Measurements from ENCODE around the gene TUBG2. TPM values are rescaled to one million over a fixed set of nuclear protein-coding genes. Genes with fewer than 3 reads are reported as not detected.

TUBG2 gene
- total RNA-seq, 3 donors from 2014 or later: 19.2 to 27.9 (median 26.1) TPM

DNA sequence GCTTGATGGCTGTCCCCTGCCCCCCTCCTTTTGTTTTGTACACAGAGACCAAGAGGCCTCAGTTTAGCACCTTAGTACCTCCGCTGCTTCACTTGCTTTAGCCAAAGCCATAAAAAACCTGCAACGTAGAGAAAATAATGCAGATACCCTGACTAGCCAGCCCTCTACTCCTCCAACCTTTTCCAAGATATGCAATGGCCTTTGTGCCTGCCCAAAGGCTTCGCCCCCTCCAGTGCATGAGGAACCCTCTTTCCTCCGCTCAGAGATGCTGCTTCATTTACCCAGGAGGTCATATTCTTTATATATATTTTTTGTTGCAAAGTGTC is 40.3 kb downstream of the TUBG2 start:
- intact Hi-C loops (cut with DNase I; ENCODE audit: low total_unique reads): no loop called here
- peaks cover under 1% of the 10 kb centered on the region for H3K36me3 ChIP-seq
- no peak for TF ChIP-seq POLR2AphosphoS5 (IDR thresholded peaks at IDR 0.05)
- TF ChIP-seq, protein P1, sequence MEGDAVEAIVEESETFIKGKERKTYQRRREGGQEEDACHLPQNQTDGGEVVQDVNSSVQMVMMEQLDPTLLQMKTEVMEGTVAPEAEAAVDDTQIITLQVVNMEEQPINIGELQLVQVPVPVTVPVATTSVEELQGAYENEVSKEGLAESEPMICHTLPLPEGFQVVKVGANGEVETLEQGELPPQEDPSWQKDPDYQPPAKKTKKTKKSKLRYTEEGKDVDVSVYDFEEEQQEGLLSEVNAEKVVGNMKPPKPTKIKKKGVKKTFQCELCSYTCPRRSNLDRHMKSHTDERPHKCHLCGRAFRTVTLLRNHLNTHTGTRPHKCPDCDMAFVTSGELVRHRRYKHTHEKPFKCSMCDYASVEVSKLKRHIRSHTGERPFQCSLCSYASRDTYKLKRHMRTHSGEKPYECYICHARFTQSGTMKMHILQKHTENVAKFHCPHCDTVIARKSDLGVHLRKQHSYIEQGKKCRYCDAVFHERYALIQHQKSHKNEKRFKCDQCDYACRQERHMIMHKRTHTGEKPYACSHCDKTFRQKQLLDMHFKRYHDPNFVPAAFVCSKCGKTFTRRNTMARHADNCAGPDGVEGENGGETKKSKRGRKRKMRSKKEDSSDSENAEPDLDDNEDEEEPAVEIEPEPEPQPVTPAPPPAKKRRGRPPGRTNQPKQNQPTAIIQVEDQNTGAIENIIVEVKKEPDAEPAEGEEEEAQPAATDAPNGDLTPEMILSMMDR (IDR thresholded peaks at IDR 0.05): no peak
- no peak for TF ChIP-seq POLR2A (IDR thresholded peaks at IDR 0.05)

DNA sequence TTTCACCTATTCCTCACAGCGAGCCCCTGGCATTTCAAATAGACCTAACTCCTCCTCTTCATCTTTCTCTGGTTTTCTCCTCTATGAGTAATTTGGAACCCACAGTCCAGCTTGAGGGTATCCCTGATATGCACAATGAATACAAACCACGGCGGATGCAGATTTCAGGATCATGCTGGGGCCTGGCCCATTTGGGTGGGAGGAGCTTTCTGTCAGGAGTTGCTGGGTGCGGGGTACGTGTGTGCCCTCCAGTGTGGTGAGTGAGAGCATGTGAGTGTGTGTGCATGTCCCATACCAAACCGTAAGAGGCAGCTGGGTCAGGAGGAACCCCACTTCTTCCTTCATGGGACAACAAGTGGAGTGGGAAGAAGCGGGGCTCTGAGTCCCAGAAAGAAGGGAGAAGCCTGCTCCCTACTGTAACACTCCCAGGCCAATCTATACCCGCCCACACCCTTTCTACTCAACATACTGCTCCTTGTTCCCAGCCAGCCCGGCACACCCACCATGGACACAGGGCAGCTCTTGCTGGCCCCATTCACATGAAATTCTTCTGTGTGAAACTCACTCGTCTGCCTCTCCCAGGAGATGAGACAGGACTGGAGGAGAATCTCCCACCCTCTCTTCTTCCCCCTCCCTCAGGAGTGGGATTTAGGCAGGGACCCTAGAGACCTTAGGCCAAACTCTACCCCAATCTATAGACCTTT is 41.7 kb downstream of the TUBG2 start:
- Histone ChIP-seq H3K9me3 (no peaks in the 10 kb centered on the region), H3K4me1 (no peaks in the 10 kb centered on the region), H3K27me3 (no peaks in the 10 kb centered on the region), H3K27ac (peak overlapping the region in 1 of 2 donors; percentile 19), H3K36me3 (peaks cover 9% of the 10 kb centered on the region), H3K4me3 (no peak overlapping the region)
- intact Hi-C loops (cut with DNase I; ENCODE audit: low total_unique reads): no loop called here
- TF ChIP-seq, protein P1 (IDR thresholded peaks at IDR 0.05): no peak
- no peak for TF ChIP-seq POLR2A (IDR thresholded peaks at IDR 0.05)
- TF ChIP-seq POLR2AphosphoS5 (IDR thresholded peaks at IDR 0.05): no peak
- DNase-seq (ENCODE audit: low spot score in 2 of 2): no peak

More for the DNA sequence above, 40.3 kb downstream of the TUBG2 start:
- Histone ChIP-seq H3K27ac (peak overlapping the region in 1 of 2 donors; percentile 6), H3K4me3 (no peak overlapping the region), H3K9me3 (no peaks in the 10 kb centered on the region), H3K4me1 (no peaks in the 10 kb centered on the region), H3K27me3 (no peaks in the 10 kb centered on the region)
- DNase-seq (ENCODE audit: low spot score in 2 of 2): no peak

DNA sequence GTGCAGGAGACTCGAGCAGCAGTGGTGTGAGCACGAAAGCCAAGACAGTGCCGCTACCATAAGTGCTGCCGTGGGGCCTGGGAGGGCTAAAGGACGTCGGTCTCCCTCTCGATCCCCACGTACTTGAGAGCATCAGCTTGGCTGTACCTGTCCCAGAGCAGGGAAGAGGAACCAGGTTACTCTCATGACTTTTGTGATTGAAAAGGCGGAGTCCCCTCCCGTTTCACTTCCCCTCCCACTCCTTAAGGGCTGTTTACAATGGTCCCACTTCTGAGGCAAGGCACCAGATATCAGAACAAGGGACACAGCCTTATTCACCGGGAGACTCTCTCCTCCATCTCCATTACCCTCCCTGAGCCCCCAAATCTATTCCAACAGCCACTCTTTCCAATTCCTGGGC is 43.4 kb downstream of the TUBG2 start:
- Histone ChIP-seq H3K4me3 (no peak overlapping the region), H3K27me3 (no peaks in the 10 kb centered on the region), H3K9me3 (no peaks in the 10 kb centered on the region), H3K36me3 (peaks cover 9% of the 10 kb centered on the region), H3K4me1 (no peaks in the 10 kb centered on the region), H3K27ac (no peak overlapping the region)
- intact Hi-C loops (cut with DNase I; ENCODE audit: low total_unique reads): no loop called here
- DNase-seq (ENCODE audit: low spot score in 2 of 2): no peak
- TF ChIP-seq, protein P1 (IDR thresholded peaks at IDR 0.05): no peak
- no peak for TF ChIP-seq POLR2A (IDR thresholded peaks at IDR 0.05)
- TF ChIP-seq POLR2AphosphoS5 (IDR thresholded peaks at IDR 0.05): no peak

DNA sequence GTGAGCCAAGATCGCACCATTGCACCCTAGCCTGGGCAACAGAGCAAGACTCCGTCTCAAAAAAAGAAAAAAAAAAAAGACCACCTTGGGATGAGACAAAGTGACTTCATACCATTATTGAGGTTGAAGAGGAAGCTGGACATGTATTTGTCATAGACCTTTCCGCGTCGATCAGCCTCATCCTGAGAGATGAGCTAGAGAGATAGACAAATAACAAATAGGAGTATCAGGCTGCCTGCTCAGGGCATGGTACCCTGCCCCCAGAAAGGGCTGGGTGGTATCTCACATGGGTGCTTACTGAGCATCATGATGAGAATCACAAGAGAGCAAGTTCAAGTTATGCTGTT is 45.4 kb downstream of the TUBG2 start:
- H3K4me3 ChIP-seq: no peak overlapping the region

DNA sequence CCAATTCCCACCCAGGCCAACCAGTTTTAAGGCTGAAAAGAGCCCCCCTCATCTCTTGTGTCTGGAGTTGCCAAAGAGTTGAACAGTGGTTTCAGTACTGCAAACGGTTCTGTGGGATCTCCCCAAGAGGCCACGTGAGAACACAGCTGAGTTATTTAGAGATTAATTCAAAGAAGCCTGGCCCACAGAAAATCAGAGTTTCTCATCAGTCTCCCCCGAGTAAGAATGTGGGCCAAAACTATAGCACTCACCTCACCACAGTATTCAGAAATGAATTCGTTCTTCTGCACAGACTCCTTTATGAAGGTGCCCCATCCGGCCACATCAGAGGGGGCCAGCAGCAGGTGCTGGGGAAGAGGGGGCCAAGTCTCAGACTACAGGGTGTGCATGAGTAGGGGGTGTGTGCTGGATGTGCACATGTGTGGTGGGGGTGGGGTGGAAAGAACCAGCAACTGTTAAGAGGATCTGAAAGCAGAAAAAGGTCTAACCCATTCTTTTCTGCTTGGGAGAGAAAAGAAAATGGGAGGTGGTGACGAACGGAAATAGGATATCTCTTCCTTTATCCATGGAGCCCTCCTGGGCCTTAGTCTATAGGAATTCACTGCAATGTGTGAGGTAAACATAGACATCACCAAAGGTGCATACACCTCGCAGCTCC is 45.9 kb downstream of the TUBG2 start:
- H3K4me3 ChIP-seq: no peak overlapping the region
- H3K27me3 ChIP-seq: no peaks in the 10 kb centered on the region
- H3K4me1 ChIP-seq: no peaks in the 10 kb centered on the region
- no peaks in the 10 kb centered on the region for H3K9me3 ChIP-seq
- no peak overlapping the region for H3K27ac ChIP-seq
- no peak for DNase-seq (ENCODE audit: low spot score in 2 of 2)
- intact Hi-C loops (cut with DNase I; ENCODE audit: low total_unique reads): no loop called here
- H3K36me3 ChIP-seq: peaks cover 24% of the 10 kb centered on the region
- TF ChIP-seq, protein P1 (IDR thresholded peaks at IDR 0.05): no peak
- TF ChIP-seq POLR2A (IDR thresholded peaks at IDR 0.05) (no peak), POLR2AphosphoS5 (IDR thresholded peaks at IDR 0.05) (no peak)

More for the DNA sequence above, 45.4 kb downstream of the TUBG2 start:
- Histone ChIP-seq H3K4me1 (no peaks in the 10 kb centered on the region), H3K9me3 (no peaks in the 10 kb centered on the region), H3K27ac (no peak overlapping the region), H3K36me3 (peaks cover 19% of the 10 kb centered on the region), H3K27me3 (no peaks in the 10 kb centered on the region)
- intact Hi-C loops (cut with DNase I; ENCODE audit: low total_unique reads): no loop called here
- no peak for DNase-seq (ENCODE audit: low spot score in 2 of 2)
- TF ChIP-seq, protein P1 (IDR thresholded peaks at IDR 0.05): no peak
- TF ChIP-seq POLR2AphosphoS5 (IDR thresholded peaks at IDR 0.05) (no peak), POLR2A (IDR thresholded peaks at IDR 0.05) (no peak)

Data from breast epithelium (tissue), 4 donors.